GM21619 (cell line): ENCODE results near the gene ZNF629.

Experiments used
- ATAC-seq: cut with Tn5 transposase; IDR thresholded peaks from one replicate; pipeline ENCODE4 v1.9.1; 2021; ENCODE audit not compliant: unreplicated experiment

Gene ZNF629

DNA sequence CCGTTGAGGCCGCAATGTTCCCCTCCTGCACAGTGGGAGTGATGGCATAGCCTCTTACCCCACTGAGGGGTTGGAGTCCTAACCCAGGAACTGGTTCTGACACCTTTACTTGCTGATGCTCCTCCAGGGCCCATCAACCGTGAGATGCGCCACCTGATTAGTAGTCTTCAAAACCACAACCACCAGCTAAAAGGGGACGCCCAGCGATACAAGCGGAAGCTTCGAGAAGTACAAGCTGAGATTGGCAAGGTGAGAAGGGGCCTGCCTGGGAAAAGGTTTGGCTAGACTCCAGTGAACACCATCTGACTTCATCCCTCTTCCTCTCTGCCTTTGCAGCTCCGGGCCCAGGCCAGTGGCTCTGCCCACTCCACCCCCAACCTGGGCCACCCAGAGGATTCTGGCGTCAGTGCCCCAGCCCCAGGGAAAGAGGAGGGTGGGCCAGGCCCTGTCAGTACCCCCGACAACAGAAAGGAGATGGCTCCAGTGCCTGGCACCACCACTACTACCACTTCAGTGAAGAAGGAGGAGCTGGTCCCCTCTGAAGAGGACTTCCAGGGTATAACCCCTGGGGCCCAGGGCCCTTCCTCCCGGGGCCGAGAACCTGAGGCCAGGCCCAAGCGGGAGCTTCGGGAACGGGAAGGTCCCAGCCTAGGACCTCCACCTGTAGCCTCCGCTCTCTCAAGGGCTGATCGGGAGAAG is 19.1 kb downstream of the ZNF629 start:
- no peak for ATAC-seq

DNA sequence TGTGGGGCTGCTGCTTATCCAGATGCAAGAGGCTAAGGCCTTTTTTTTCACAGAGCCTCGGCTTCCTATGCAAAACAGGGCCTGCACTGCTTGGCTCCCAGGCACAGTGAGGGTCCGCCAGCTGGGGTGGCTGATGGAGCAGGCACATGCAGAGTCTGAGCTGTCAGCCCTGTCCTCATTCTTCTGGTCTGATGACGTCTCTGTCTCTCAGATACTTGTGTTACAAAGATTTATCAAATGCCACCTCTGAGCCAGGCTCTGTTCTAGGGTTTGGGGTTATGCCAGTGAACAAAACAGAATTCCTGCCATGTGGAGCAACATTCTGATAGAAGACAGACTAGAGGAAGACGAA is 20.1 kb downstream of the ZNF629 start:
- ATAC-seq = no peak

DNA sequence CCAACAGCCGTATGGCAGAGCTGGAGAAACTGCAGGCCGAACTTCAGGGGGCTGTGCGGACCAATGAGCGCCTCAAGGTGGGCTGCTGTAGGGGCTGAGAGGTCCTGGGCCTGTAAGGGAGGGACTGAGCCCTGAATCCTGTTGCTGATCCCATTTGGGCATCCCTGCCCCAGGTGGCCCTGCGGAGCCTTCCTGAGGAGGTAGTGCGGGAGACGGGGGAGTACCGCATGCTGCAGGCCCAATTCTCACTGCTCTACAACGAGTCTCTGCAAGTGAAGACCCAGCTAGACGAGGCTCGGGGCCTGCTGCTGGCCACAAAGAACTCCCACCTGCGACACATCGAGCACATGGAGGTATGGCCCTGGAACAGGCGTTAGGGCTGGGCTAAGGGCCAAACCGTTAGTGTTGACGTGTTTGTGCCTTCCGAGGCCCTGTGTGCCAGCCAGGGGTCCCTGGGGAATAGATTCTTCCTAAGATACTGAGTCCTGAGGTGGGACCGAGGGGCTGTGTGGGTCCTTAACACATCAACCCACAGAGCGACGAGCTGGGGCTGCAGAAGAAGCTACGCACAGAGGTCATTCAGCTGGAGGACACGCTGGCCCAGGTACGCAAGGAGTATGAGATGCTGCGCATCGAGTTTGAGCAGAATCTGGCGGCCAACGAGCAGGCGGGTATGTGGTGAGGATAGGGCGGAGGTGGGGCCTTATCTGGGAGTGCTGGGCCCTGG is 20.6 kb downstream of the ZNF629 start:
- ATAC-seq = no peak

DNA sequence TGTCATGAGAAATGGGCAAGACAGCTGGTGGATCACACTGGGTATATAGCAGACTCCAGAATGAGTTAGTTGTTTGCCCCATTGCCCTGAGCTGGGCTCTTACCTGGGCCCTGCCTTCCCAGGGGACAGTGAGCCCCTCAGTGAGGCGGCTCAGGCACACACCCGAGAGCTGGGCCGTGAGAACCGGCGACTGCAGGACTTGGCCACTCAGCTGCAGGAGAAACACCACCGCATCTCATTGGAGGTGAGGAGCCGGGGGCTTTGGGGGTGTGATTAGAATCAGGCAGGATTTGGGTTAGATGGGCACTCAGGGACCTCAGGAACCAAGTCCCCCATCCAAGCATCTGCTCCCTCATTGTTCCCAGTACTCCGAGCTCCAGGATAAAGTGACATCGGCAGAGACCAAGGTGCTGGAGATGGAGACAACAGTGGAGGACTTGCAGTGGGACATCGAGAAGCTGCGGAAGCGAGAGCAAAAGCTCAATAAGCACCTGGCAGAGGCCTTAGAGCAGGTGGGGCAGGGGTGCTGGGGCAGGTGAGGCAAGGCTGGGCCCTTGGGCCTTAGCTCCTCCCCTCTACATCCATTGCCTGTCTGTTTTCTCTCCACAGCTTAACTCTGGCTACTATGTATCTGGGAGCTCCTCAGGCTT is 22.1 kb downstream of the ZNF629 start:
- ATAC-seq = no peak

DNA sequence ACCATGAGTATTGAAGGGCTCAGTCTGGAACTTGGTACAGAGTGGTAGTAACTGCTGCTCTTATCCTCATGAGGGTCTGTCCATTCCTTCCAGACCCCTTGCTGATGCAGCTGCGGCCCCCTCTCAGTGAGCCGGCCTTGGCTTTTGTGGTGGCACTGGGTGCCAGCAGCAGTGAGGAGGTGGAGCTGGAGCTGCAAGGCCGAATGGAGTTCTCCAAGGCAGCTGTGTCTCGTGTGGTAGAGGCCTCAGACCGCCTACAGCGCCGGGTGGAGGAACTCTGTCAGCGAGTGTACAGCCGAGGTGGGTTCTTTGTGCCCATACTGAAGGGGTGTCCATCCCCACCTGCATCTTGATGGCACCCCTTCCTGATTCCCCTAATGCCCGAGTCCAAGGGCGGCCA is 22.9 kb downstream of the ZNF629 start:
- no peak for ATAC-seq

DNA sequence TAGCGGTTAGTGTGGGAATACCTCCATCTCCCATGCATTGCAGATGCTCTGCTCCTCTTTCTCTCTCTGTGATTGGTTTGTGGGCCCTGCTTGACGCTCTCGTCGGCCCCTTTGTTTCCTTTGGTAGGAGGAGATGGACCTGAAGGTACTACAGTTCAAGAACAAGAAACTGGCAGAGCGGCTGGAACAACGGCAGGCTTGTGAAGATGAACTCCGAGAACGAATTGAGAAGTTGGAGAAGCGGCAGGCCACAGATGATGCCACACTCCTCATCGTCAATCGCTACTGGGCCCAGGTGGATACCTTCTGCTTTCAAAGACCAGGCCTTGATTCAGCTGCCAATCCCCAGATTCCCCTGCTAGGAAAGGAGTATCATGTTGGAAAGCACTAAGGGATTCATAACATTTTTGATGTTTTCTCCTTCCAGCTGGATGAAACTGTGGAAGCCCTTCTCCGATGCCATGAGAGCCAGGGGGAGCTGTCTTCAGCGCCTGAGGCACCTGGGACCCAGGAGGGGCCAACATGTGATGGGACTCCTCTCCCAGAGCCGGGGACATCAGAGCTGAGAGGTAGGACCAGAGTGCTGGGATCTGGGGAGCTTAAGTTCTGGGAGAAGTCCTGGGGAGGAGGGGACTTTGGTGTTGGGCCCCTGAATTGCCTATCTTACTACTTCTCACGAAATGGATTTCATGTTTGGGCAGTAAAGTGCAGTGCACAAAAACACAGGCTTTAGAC is 23.8 kb downstream of the ZNF629 start:
- ATAC-seq = no peak

DNA sequence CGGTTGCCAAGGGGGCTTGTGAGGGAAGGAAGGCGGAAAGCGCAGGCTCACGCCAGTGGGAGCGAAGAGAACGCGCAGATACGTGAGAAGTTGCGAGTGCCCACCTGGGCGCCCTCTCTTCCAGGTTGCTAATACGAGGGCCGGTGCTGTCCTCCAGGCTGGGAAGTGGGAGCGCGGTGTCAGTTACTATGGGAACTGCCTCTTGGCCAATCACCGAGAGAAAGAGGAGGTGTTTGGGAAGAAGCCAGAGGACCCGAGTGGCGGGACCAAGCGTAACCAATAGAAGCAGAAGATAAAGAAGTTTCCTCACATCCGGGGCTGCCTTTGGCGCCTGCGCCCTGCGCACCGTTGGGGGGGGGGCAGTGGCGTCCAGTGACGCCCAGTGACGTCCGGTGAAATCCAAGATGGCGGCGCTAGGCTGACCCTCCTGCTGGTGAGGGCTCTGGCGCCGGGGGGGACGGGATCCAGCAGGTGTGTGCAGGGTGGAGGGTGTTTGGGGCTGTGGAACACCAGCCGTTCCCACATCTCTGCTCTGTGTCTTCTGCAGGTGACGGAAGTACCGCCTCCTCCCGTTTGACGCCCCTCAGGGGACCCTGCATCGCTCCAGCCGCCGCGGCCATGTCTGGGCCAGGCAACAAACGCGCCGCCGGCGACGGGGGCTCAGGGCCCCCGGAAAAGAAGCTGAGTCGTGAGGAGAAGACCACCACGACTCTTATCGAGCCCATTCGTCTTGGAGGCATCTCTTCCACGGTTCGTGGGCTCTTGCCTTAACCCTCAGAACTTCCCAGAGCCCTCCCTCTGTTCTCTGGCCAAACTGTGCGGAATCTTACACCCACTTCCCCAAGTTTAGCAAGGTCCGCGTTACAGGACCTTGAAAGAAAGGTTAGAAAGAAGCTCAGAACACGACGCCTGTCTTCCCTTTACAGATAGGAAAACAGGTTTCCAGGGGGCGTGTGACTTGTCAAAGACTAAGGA is 24.8 kb downstream of the ZNF629 start, which contains the start of the genes CFAP119 and RNF40:
Gene CFAP119 (minus strand): TSS at position 135 of the 975 bp plus-strand sequence. CDS start 314 bp downstream, outside the sequence.
Gene RNF40 (plus strand): TSS at position 395 of the 975 bp plus-strand sequence. CDS start 224 bp downstream, at position 619.
- ATAC-seq = peak; percentile 83

DNA sequence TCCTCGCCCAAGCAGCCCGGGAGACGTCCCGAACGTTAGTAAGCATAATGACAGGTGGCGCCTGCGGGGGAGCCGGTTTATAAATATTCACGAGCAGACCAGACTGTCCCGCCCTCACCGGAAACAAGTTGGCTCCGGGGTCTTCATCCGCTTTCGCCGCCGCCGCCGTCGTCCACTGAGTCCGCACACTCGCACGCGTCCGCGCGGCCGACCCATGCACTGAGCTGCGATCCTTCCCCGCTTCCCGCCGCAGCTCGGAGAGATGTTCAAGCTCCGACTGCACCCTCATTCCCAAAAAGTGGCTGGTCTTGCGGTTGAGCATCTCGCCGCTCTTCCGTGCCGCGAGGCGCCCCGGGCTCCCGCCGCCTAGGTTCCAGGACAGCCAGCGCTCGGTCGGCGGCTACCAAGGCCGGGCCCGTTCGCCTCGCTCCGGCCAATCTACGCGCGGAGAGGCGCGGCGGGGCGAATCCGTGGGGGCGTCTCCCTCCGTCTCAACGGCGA is 25.5 kb downstream of the ZNF629 start:
- peak; percentile 24 for ATAC-seq

DNA sequence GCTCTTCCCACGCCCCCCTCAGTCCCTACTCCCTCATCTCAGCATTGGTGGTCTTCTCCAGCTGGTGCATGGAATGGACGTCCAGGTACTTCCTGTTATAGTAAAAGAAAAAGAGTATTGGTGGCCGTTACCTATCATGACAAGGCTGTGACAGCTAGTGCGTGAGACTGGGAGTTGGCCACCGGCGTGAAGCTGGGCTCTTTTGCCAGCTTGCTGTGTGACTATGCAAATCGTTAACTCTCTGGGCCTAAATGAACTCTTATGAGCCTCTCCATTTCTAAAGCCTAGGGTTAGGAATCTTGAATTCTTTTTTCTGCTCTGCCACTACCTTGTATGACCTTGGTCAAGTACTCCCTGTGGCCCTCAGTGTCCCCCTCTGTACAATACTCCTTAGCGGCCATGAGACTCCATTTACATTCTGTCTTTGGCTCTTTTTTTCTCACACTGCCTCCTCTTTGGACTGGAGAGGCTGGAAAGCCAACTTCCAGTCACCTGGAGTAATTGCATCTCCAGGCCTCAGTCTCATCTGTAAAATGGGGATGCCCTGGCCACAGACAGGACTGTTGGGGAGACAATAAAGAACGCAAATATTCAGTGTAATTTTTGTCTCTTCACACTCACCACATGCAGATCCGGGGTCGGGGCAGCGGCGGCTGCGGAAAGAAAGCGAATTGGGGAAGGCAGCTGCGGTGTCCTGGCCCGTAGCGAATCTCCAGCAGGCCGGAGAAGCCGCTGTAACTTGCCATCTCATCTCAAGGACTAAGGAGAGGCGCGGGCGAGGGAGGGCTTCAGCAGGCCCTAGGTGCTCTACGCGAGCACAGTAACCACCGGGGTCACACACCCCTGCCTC is 26.2 kb downstream of the ZNF629 start:
- peak; percentile 11 for ATAC-seq

DNA sequence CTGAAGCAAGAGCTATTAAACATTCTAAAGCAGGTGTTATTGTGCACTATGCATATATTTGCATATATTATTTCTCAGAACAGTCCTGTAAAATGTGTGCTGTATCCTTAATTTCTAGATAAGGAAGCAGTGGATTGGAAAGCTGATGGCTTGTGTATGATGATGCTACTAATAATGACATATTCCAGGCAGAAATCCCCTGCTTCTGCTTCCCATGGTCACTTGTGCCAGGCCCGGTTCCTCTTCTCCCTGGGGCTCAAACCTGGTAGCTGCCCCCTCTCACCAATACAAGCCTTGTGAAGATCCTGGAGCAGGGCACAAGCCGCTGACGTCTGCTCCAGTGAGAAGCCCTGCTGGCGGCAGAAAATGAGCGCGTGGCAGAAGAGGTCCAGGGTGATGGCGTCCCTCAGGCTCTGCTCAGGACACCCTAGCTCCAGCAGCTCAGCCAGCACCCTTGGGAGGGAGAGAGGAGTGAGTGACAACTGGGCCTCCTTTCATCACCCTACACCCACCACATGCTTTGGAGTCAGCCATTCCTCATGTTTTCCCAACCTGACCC is 26.9 kb downstream of the ZNF629 start:
- no peak for ATAC-seq

DNA sequence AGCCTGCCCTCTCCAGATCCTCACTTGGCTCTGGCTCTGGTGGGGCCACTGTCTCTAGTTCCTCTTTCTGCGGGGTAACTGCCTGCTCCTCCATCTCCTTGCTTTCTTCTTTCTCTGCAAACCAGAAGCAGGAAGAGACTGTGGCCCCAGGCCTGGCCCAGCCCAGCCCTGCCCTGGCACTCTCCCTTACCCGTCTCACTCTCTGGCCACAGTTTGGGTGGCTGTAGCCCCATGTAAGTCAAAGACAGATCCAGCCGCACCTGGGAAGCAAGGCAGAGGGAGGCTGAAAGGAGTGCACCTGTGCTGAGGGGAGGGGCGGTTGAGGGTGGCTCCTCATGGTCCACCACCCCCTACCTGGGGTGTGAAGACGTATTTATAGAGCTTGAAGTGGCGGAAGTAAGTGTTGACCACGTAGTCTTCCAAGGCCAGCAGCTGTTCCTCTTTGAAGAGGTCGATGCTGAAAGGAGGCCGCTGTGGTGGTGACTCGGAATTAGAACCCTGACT is 28.0 kb downstream of the ZNF629 start:
- ATAC-seq = no peak

DNA sequence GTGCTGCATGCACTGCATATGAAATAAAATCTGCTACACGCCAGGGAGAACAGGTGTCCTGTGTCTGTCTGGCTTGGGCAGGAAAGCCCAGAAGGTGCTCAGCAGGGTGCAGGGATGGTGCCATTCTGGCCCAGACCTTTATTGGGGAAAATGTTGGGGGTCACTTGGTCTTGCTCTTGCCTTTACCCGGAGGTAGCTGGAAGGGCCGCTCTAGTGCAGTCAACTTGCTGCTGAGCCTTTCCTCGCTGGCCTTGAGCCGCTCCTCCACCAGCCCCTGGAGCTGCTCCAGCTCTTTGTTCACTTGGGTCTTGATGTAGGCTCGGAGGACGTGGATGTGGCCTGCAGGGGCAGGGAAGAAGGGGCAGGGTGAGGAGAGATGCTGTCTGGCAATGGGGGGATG is 29.7 kb downstream of the ZNF629 start:
- no peak for ATAC-seq

DNA sequence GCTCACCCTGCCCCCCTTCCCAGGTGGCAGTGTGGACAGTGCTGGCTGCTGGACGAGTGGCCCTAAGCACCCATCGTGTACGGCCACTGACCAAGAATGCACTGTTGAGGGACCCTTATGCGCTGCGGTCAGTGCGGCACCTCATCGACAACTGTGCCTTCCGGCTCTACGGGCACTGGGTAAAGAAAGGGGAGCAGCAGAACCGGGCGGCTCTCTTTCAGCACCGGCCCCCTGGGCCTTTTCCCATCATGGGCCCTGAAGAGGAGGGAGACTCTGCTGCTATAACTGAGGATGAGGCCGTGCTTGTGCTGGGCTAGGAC is 30.3 kb downstream of the ZNF629 start:
- no peak for ATAC-seq

DNA sequence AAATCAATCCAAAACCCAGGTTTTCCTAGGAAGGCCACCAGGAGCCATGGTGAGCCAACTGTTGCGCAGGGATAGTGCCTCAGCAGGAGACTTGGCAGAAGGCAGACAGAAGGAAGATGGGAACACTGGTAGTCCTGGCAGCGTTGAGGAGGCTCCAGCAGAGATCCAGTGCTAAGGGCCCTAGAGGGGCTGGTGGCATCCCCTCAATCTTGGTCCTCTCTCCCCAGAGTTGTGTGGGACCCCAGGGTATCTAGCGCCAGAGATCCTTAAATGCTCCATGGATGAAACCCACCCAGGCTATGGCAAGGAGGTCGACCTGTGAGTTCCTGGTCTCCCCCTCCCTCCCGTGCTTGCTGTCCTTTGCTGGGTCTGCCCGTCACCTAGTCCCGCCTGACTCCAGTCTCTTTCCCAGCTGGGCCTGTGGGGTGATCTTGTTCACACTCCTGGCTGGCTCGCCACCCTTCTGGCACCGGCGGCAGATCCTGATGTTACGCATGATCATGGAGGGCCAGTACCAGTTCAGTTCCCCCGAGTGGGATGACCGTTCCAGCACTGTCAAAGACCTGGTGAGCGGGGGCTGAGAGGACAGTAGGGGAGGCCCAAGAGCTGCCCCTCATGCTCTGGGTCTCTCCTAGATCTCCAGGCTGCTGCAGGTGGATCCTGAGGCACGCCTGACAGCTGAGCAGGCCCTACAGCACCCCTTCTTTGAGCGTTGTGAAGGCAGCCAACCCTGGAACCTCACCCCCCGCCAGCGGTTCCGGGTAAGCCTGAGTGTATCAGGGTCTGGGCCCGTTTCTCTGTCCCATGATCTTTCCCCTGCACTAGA is 30.8 kb downstream of the ZNF629 start:
- ATAC-seq = no peak

DNA sequence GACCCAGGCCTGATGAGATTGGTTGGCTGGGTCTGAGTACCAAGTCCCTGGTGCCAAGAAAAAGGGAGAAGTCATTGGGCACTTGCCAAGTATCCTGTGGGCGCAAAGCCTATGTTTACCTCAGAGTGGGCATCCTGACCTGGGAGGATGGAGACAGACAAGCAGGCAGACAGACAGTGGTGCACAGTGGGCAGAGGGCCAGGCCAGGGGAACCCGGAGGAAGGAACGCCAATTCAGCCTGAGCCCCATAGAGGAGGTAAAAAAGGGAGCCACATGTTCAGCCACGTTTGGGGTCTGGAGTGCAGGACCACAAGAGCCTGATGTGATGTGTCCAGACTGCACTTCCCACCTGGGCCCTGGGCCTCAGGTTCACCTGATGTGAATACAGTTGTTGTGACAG is 33.4 kb downstream of the ZNF629 start:
- no peak for ATAC-seq

DNA sequence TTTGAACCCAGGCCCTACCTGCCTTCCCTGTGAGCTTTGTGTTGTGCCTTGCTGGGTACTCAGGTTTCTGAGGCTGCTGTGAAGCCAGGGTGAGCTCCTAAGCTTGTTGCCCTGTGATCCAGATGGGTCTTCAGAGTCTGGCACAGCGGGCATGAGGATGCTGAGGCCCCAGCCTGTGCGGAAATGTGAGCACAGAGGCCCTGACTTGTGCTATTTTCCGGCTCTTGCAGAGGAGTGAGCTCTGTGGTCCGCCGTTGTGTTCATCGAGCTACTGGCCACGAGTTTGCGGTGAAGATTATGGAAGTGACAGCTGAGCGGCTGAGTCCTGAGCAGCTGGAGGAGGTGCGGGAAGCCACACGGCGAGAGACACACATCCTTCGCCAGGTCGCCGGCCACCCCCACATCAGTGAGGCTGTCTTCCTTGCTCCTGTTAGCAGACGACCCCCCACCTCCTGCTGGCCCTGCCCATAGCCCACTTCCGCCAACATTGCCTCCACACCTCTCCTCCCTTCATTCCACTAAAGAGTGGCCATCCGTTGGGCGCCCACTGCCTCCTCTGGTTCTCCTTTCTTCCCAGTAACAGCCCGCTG is 36.0 kb downstream of the ZNF629 start:
- ATAC-seq = no peak

DNA sequence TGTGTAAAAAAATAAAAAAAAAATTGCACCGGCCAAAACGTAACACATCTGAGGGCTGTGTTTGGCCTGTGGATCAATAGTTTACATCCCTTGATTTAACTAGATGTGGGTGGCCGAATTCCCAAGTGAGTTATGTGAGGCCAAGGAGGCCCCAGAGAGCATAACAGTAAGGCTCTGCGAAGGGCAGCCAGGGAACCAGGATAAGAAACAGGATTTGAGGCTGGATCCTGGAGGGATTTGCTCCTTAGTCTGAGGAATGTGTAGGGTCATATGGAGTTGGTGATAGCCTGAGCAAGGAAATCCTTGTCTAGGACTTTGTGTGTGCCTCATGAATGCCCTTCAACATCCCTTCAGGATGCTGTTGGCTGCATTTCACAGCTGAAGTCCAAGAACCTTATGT is 36.8 kb downstream of the ZNF629 start:
- ATAC-seq = no peak
